ENCODE measurements around the gene TMEM229B. TPM values are rescaled to one million over a fixed set of nuclear protein-coding genes. Genes with fewer than 3 reads are reported as not detected.

Gene TMEM229B
- polyA plus RNA-seq, 1 donor from 2014 or later, result 4.2 TPM

GRCh38 chr14:67510121-67510520, 21.6 kb upstream of the TMEM229B start:
- no peak overlapping the region for H3K27ac ChIP-seq (ENCODE audit: low read length)
- no peak overlapping the region for H3K4me2 ChIP-seq (ENCODE audit: low read length)
- H3K9ac ChIP-seq (ENCODE audit: low read length), result no peak overlapping the region
- H3F3A ChIP-seq (ENCODE audit: insufficient read depth, low read length, poor library complexity, severe bottlenecking), result no peaks in the 10 kb centered on the region
- no peaks in the 10 kb centered on the region for H3K36me3 ChIP-seq (ENCODE audit: insufficient read depth, low read length)
- no peaks in the 10 kb centered on the region for H3K9me3 ChIP-seq (ENCODE audit: low read length)
- H3K4me3 ChIP-seq (ENCODE audit: low read length), result no peak overlapping the region
- no peak overlapping the region for H2AFZ ChIP-seq (ENCODE audit: low read depth, low read length)
- no peaks in the 10 kb centered on the region for H4K20me1 ChIP-seq (ENCODE audit: insufficient read depth)
- H3K9me2 ChIP-seq (ENCODE audit: insufficient read depth, low read length), result no peaks in the 10 kb centered on the region
- no peaks in the 10 kb centered on the region for H3K79me2 ChIP-seq (replicated peaks; ENCODE audit: insufficient read depth, low read length)
- TF ChIP-seq SMC3 (conservative IDR thresholded peaks at IDR 0.05; ENCODE audit: poor library complexity), result no peak
- no peak for TF ChIP-seq RAD21 (conservative IDR thresholded peaks at IDR 0.05)
- TF ChIP-seq MXI1 (conservative IDR thresholded peaks at IDR 0.05; ENCODE audit: poor library complexity, severe bottlenecking), result no peak
- no peak for TF ChIP-seq POLR2AphosphoS5 (IDR thresholded peaks at IDR 0.05)
- no peak for TF ChIP-seq TAF1 (IDR thresholded peaks at IDR 0.05; ENCODE audit: low read depth)
- no peak for TF ChIP-seq CTCF (IDR thresholded peaks at IDR 0.05; ENCODE audit: poor library complexity, severe bottlenecking)
- TF ChIP-seq EP300 (conservative IDR thresholded peaks at IDR 0.05; ENCODE audit: poor library complexity, severe bottlenecking), result no peak
- H3K27me3 ChIP-seq (ENCODE audit: insufficient read depth, low read depth, low read length), result peaks cover 12% of the 10 kb centered on the region

- H3K9me2 ChIP-seq (ENCODE audit: insufficient read depth, low read length), result no peaks in the 10 kb centered on the region
- no peak overlapping the region for H3K27ac ChIP-seq (ENCODE audit: low read length)
- no peaks in the 10 kb centered on the region for H3K9me3 ChIP-seq (ENCODE audit: low read length)
Measured at GRCh38 chr14:67508956-67509355, 20.4 kb upstream of the TMEM229B start.

More at GRCh38 chr14:67508956-67509355, 20.4 kb upstream of the TMEM229B start:
- Histone ChIP-seq H3K4me3 (ENCODE audit: low read length) (no peak overlapping the region), H4K20me1 (ENCODE audit: insufficient read depth) (no peaks in the 10 kb centered on the region), H3K9ac (ENCODE audit: low read length) (no peak overlapping the region), H3K27me3 (ENCODE audit: insufficient read depth, low read depth, low read length) (peaks cover 2% of the 10 kb centered on the region), H3F3A (ENCODE audit: insufficient read depth, low read length, poor library complexity, severe bottlenecking) (no peaks in the 10 kb centered on the region), H3K79me2 (replicated peaks; ENCODE audit: insufficient read depth, low read length) (no peaks in the 10 kb centered on the region), H3K4me2 (ENCODE audit: low read length) (no peak overlapping the region), H2AFZ (ENCODE audit: low read depth, low read length) (no peak overlapping the region), H3K36me3 (ENCODE audit: insufficient read depth, low read length) (no peaks in the 10 kb centered on the region)
- TF ChIP-seq SMC3 (conservative IDR thresholded peaks at IDR 0.05; ENCODE audit: poor library complexity), result no peak
- no peak for TF ChIP-seq MXI1 (conservative IDR thresholded peaks at IDR 0.05; ENCODE audit: poor library complexity, severe bottlenecking)
- no peak for TF ChIP-seq EZH2 (IDR thresholded peaks at IDR 0.05; ENCODE audit: borderline replicate concordance, insufficient read depth, low read length, poor library complexity, severe bottlenecking)
- TF ChIP-seq CTCF (IDR thresholded peaks at IDR 0.05; ENCODE audit: poor library complexity, severe bottlenecking), result no peak
- no peak for TF ChIP-seq POLR2AphosphoS5 (IDR thresholded peaks at IDR 0.05)
- TF ChIP-seq TAF1 (IDR thresholded peaks at IDR 0.05; ENCODE audit: low read depth), result no peak
- no peak for TF ChIP-seq RAD21 (conservative IDR thresholded peaks at IDR 0.05)
- no peak for TF ChIP-seq EP300 (conservative IDR thresholded peaks at IDR 0.05; ENCODE audit: poor library complexity, severe bottlenecking)
- no peak for TF ChIP-seq REST (IDR thresholded peaks at IDR 0.05; ENCODE audit: borderline replicate concordance)

Measured in neural cell (in vitro differentiated cells).